ENCODE results near the gene NAXD.
"Not testable (repeated sequence)": the region's sequence is repeated elsewhere in the genome, so short reads cannot be mapped to it uniquely, and the experiment has no call there.

Gene NAXD

DNA sequence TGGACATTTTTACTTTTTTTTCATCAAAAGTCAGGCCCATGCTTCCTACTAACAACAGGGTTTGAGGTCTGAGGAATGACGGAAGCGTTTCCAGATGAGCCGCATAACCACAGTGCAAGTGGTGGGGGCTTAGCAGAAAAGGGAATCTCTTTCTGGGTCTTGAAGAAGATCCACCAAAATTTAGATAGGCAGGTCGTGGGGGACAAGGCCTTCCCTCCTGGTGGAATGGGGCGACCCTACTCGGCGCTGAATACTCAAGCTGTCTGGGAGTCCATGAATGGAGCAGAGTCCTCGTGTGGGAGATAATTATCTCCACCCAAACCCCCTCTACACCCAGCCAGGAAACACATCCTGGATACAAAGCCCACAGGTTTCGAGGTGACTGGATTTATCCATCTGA is 53.7 kb downstream of the NAXD start:
- DNase-seq, result no peak

DNA sequence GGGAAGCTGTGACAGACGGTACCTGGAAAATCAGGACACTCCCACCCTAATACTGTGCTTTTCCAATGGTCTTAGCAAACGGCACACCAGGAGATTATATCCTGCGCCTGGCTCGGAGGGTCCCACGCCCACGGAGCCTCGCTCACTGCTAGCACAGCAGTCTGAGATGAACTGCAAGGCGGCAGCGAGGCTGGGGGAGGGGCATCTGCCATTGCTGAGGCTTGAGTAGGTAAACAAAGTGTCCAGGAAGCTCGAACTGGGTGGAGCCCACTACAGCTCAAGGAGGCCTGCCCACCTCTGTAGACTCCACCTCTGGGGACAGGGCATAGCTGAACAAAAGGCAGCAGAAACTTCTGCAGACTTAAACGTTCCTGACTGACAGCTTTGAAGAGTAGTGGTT is 54.5 kb downstream of the NAXD start:
- not testable (repeated sequence) for DNase-seq

DNA sequence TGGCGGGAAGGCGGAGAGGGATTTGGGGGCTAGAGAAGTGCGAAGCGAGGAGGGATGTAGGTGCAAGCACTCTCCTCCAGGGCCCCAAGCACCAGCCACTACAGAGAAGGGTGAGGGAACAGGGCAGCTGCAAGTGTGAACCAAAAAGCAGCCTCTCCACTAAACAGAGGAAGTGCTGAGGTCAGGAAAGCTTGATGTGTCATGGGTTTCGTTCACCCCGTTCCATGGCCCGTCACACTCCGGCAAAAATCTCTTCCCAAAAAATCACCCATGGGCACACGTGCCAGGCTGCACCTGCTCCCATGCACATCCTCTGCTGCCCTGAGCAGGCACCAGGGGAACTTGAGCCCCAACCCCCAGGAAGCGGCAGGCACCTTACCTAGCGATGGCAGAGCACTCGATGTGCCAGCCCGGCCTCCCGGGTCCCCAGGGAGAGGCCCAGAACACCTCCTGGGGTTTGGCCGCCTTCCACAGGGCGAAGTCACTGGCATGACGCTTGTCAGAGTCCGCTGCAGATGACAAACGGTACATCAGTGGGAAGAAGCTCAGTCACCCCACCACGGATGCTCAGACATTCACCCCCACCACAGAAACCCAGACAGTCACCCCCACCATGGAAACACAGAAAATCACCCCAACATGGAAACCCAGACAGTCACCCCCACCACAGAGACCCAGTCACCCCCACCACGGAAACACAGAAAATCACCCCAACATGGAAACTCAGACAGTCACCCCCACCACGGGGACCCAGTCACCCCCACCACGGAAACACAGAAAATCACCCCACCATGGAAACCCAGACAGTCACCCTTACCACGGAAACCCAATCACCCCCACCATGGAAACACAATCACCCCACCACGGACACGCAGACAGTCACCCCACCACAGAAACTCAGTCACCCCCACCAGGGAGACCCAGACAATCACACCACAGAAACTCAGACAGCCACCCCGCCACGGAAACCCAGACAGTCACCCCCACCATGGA is 61.5 kb downstream of the NAXD start:
- no peak for DNase-seq

DNA sequence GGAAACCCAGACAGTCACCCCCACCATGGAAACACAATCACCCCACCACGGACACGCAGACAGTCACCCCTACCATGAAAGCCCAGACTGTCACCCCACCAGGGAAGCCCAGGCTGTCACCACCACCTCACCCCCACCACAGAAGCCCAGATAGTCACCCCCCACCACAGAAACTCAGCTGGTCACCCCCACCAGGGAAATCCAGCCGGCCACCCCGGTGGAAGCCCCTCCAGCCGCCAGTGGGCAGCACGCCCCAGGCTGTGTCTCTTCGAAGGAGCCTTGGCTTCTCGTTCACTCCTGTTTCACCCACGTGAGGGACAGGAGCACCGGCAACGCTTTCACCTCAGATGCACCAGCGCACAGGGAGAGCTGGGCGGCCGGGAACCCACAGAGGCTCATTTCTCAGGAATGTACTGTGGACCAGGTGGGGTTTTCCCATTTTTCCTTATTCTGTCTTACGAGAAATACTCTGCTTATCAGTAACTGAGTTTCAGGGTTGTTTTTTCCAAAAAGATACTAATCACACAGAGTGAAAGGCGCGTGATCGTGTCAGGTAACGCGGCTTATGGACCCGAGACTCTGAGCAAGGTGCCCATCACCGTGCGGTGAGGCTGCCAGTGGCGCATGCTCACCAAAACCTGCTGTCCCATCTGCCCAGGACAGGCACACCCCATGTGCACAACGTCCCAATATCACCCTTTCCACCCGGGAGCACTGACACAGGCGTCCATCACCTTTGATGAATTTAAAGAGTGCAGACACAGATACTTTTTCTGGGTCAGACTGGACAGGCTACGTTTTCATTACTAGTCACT is 62.6 kb downstream of the NAXD start:
- DNase-seq, result no peak

DNA sequence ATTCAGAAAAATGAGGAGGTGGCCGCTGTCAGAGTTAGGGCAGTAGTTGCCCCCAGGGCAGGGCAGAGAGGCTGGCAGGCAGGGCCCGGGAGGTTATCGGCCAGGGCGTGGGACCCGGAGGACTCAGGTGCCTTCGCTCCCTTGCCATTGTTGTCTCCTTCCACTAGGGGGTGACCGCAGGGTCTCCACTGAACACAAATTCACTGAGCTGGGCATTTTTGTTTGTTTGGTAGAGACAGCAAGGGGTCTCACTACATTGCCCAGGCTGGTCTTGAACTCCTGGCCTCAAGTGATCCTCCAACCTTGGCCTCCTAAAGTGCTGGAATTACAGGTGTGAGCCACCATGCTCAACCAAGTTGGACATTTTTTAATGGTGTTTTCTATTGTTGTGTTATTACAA is 65.5 kb downstream of the NAXD start:
- DNase-seq, result no peak

DNA sequence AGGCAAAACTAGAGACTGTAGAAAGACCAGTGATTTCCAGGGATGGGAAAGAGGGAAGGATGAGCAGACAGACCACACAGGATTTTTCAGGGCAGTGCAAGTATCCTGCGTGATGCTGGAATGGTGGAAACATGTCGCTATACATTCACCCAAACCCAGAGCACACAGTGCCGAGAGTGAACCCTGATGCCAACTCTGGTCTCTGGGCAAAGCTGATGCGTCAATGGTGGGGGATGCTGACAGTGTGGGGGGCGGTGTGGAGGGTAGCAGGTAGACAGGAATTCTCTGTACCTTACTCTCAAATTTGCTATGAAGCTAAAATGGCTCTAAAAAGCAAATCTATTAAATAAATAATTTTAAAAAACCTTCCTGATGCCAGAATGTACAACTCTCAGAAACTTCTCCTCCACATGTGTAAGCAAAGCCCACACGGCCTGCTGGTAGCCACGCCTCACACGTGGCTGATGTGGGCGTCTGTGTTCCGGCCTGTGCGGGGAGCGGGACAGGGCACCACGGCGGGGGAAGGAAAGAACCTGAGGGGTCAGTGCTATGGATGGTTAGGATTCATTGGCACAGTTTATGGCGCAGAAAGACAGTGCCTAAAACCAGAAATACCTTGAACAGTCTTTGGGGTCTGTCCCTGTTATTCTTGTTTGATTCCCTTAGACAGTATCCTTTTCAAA is 66.7 kb downstream of the NAXD start:
- DNase-seq, result no peak

DNA sequence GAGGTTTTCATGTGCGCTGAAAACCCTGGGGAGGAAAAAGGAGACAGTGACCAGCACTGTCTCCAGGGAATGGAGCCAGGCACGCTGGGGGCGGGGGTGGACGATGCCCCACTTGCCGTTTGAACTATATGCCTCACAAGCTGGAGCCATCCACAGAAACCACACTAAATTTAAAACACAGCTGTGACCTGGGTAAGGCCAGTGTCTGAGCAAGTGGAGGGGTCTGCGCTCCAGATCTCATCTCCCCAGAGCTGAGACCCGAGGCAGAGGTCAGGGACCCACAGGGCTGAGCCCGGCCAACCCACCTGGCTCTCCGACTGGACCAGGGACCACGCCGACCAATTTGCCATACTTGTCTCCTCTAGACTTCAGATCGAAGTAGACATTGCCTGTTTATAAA is 67.4 kb downstream of the NAXD start:
- DNase-seq, result no peak

DNA sequence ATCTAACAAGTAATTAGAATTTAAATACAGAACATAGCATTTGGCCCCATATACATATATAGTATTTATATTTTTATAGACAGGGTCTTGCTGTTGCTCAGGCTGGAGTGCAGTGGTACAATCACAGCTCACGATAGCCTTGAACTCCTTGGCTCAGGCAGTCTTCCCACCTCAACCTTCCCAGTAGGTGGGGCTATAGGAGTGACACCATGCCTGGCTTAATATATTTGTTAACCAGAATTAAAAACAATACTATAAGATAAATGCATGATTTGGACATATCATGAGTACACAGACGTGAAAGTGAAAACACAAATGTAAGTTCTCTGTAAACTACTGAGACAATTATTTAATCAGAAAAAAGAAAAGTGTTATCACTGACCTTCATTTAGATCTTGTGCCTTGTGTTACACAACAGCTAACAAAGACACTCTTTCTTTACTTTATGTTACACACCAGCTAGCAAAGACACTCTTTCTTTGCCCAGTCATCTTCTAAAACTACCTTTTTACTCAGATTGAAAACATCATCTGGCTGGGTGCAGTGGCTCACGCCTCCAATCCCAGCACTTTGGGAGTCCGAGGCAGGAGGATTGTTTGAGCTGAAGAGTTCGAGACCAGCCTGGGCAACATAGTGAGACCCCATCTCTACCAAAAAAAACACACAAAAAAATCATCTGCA is 68.0 kb downstream of the NAXD start:
- DNase-seq, result no peak

DNA sequence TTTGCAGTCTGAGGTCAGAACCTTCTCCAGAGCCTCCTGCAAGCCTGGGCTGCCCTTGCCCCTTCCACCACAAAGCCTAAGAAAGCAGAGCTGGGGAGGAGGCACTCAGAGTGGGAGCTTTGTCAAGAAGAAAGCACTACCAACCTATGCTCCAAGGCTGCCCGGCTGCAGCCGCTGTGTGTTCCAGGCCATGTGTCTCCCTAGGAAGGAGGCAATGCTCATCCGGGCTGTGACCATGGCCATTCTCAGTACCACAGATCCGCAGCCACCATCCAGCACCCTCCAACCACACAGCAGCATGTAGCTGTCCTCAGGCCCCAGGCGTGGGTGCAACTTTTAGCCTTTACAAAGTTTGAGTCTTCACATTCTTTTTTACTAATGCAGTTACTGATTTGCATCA is 68.6 kb downstream of the NAXD start:
- DNase-seq, result no peak

DNA sequence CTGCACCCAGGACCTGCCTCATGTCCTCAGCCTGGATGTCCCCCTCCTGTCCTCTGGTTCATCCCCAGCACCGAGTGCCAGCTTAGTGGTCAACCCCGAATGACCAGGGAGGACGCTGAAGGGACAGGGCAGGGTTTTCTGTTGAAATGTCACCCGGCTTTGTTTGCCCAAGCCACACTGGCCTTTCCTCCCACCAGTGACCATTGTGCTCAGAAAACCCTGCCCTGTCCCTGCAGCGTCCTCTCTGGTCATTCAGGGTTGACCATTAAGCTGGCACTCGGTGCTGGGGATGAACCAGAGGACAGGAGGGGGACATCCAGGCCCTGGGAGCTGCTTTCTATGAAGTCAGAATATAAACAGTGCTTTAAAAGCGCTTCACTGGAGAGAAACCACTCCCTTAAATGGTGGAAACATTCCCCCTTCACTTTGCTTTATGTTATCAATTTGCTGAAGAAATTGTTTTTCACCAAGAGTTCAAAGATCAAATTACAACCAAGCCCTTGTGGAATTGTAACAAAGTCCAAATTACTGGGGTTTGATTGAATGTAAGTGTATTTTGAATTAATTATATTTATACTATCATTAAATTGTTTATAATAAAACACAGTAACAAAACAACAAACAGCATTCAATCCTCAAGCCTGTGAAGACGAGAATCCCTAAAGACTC is 69.2 kb downstream of the NAXD start:
- no peak for DNase-seq

DNA sequence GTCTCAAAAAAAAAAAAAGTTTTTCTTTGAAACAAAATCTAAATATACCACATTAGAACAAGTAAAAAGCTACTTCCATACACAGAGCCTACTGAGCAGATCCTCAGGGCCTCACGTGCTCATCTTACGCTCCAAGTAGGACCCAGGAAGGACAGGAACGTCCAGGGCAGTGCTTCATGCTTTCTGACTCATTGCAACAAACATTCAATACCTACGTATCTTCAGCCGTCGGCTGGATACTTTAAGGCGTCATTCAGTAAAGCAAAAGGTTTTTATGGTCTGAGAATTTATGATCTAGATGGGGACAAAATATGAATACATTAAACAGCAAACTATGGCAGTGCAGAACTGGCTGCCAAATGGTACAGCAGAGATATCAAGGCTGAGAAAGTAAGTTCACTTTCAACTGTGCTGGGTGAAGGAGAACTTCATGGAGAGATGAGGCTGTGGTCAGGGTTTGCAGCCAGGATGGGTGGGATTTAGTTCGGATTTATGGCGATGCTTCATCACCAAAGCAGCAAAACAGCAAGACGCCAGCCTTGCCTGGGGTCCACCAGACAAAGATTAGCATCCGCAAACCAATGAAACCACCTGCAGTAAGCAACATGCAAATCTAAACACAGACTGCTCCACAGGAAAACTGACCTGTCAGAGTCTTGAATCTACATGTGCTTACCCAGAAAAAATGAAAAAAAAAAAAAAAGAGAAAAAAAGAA is 70.1 kb downstream of the NAXD start:
- no peak for DNase-seq

DNA sequence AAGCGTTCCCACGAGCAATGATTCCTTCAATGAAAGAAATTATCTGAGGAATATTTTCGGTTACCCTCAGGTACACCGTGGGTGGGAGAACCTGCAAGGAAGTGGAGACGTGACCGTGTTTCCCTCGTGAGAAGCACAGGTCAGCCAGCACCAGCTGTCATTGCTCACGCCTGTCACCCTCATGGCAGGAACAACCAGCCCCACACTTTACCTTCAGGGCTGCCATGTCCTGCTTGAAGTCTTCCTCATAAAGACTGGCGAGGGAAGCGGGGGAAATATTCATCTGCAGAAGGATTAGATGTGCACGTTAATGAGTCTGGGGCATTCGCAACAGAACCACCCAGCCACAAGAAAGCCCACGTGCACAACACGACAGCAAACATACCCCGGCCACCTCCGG is 72.4 kb downstream of the NAXD start:
- DNase-seq, result no peak

DNA sequence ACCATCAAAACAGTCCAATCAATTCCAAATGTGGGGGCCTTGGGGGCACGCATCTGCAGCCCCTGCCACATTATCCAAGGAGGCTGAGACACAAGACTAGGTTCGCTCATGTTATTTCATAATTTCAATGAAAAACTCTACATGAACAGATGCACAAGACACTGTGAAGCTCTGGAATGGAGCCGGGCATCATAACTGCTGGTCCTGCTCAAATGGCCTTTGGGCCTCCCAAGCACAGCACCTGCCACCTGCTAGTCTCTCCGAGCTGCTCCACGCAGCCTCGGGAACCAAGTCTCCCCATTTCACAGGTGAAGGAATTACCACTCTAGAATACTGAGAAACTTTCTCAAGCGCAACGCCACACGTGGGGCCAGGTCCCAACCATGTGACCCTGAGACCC is 73.7 kb downstream of the NAXD start:
- no peak for DNase-seq

Data from DMS79 treated with DMSO at 0.1 percent for 48 hours (cell line).